AG04450 (cell line): ENCODE results near the gene SAPCD2. TPM values are rescaled to one million over a fixed set of nuclear protein-coding genes. Genes with fewer than 3 reads are reported as not detected.
A peak's percentile ranks its signal among the peaks of the same experiment; 100 is the strongest.
"Not testable (repeated sequence)": the region's sequence is repeated elsewhere in the genome, so short reads cannot be mapped to it uniquely, and the experiment has no call there.

Source experiments
- CTCF ChIA-PET: fragments of 300-600, 350-600 bp; formaldehyde crosslinking; extraction: SDS; loops from one replicate; lab custom pipeline; 2022; ENCODE audit warnings: antibody characterized with exemption, inconsistent platforms; lab: Charles Lee
- POLR2A ChIA-PET: fragments of 350-600 bp; formaldehyde crosslinking; extraction: SDS; loops from one replicate; lab custom pipeline; 2021; ENCODE audit warnings: antibody characterized with exemption, inconsistent platforms; lab: Yijun Ruan, JAX
- DNase-seq: peaks from one replicate; pipeline ENCODE4 v3.0.0-alpha.2; 2011; ENCODE audit warnings: low read depth, low spot score
- H3K27ac ChIP-seq: one replicate; pipeline ENCODE4 v1.5.1; 2012; ENCODE audit warnings: low read depth, low read length, control low read depth
- H3K27me3 ChIP-seq: one replicate; pipeline ENCODE4 v1.6.0; 2012; ENCODE audit warnings: low read length; ENCODE audit not compliant: control insufficient read depth, insufficient read depth
- H3K4me3 ChIP-seq: 2 replicates; pipeline ENCODE4 v1.5.1; 2011; ENCODE audit warnings: mild to moderate bottlenecking, low read depth, low read length, control low read depth
- H3K9me3 ChIP-seq: 2 replicates; pipeline ENCODE4 v1.5.1; 2012; ENCODE audit warnings: low read length; ENCODE audit not compliant: control insufficient read depth, insufficient read depth
- polyA plus RNA-seq: library from polyadenylated mRNA; depleted of rRNA; stranded (reverse); fragments of >200 nt; gene quantifications from 2 replicates; pipeline ENCODE4 v1.2.3, GENCODE V29; 2011
- TF ChIP-seq, protein P1 (sequence below): IDR thresholded peaks from 2 replicates; pipeline ENCODE4 v1.5.1; 2011; ENCODE audit warnings: low read depth, low read length, control low read depth, inconsistent platforms

The SAPCD2 gene
- polyA plus RNA-seq, 1 experiment, result 1.5 TPM

- TF ChIP-seq, protein P1, sequence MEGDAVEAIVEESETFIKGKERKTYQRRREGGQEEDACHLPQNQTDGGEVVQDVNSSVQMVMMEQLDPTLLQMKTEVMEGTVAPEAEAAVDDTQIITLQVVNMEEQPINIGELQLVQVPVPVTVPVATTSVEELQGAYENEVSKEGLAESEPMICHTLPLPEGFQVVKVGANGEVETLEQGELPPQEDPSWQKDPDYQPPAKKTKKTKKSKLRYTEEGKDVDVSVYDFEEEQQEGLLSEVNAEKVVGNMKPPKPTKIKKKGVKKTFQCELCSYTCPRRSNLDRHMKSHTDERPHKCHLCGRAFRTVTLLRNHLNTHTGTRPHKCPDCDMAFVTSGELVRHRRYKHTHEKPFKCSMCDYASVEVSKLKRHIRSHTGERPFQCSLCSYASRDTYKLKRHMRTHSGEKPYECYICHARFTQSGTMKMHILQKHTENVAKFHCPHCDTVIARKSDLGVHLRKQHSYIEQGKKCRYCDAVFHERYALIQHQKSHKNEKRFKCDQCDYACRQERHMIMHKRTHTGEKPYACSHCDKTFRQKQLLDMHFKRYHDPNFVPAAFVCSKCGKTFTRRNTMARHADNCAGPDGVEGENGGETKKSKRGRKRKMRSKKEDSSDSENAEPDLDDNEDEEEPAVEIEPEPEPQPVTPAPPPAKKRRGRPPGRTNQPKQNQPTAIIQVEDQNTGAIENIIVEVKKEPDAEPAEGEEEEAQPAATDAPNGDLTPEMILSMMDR, result no peak
- CTCF ChIA-PET, result interaction anchor here (0.9 to 8.4 kb wide), 10 partner anchors 11 to 278 kb away, joined by 3 to 104 read pairs (median 7); partner anchors contain the start of genes ENTPD2 and NPDC1
- H3K27me3 ChIP-seq, result peaks cover 2% of the 10 kb centered on the region
- POLR2A ChIA-PET, result no interaction called here
- H3K27ac ChIP-seq, result no peak overlapping the region
- H3K4me3 ChIP-seq, result no peak overlapping the region
- H3K9me3 ChIP-seq, result no peaks in the 10 kb centered on the region; the same call in 1 of the 2 replicates
- DNase-seq, result no peak
Observed at GRCh38 chr9:137064880-137065164, 5.5 kb downstream of the SAPCD2 start.

GRCh38 chr9:137064027-137064879, 6.1 kb downstream of the SAPCD2 start:
- CTCF ChIA-PET, result interaction anchor here (0.5 to 8.4 kb wide), 17 partner anchors 9 to 277 kb away, joined by 3 to 104 read pairs (median 4); partner anchors contain the start of genes ENTPD2 and NPDC1
- POLR2A ChIA-PET, result interaction anchor here (1.1 to 1.2 kb wide), 2 partner anchors 9 to 125 kb away, joined by 3 read pairs; partner anchors contain the start of genes ANAPC2 and SSNA1
- no peak overlapping the region for H3K27ac ChIP-seq
- H3K4me3 ChIP-seq, result no peak overlapping the region
- TF ChIP-seq, protein P1, result peak; percentile 85
- DNase-seq, result no peak
- H3K27me3 ChIP-seq, result peaks cover 2% of the 10 kb centered on the region
- H3K9me3 ChIP-seq, result no peaks in the 10 kb centered on the region; the same call in 1 of the 2 replicates

DNA sequence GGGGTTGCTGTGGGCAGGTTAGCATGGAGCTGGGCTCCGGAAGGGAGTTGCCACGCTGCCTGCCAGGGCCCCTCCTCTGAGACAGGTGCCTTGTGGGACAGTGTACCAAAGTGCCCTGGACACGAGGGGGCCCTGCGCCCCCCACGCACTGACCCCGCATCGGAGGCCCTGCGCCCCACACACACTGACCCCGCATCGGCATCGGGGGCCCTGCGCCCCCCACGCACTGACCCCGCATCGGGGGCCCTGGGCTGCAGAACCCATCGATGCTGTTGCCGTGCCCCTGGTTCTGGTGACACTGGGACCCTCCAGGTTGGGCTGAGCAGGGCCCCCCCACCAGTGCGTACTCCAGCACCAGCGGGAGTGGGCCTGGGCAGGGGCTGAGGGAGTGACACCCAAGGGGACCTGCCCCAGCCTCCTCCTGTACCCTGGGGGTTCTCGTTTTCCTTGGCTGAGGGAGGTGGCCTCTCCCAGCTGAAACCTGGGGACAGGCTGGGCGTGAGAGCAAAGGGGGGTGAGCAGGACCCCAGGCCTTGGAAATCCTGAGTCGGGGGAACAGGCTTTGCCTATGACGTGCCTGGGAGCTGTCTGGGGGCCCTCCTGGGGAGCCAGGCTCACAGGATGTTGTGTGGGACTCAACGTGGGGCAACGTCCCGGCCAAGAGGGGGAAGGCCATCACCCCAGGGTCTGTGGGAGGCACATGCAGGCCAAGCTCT, 6.9 kb downstream of the SAPCD2 start:
- Histone ChIP-seq H3K4me3 (no peak overlapping the region), H3K9me3 (no peaks in the 10 kb centered on the region; the same call in 1 of the 2 replicates), H3K27ac (no peak overlapping the region), H3K27me3 (peaks cover 2% of the 10 kb centered on the region)
- POLR2A ChIA-PET, result interaction anchor here (1.1 to 1.2 kb wide), 2 partner anchors 8 to 125 kb away, joined by 3 read pairs; partner anchors contain the start of genes ANAPC2 and SSNA1
- DNase-seq, result no peak
- CTCF ChIA-PET, result interaction anchor here (0.5 to 8.4 kb wide), 14 partner anchors 9 to 276 kb away, joined by 3 to 104 read pairs (median 4); partner anchors contain the start of genes ENTPD2 and NPDC1
- TF ChIP-seq, protein P1, result no peak

GRCh38 chr9:137062798-137063197, 7.6 kb downstream of the SAPCD2 start:
- DNase-seq, H3K9me3 ChIP-seq, H3K27ac ChIP-seq, H3K27me3 ChIP-seq, POLR2A ChIA-PET, H3K4me3 ChIP-seq: not testable (repeated sequence)
- CTCF ChIA-PET, result interaction anchor here (3.2 to 8.4 kb wide), 3 partner anchors 15 to 276 kb away, joined by 22 to 104 read pairs (median 23); partner anchors contain the start of gene NPDC1

DNA sequence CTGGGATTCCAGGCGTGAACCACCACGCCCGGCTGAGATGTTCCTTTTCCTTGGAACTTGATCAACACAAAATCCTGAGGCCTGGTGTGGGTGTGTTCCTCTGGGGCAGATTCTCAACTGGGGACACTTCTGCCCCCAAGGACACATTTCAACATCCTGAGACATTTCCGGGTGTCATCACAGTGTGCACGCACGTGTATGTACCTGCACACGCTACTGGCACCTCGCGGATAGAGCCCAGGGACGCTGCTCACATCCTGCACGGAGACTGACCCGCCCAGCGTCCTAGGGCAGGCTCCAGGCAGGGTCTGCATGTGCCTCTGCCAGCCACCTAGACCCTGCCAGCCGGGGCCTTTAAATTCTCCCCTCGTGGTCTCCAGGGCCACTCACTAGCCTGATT, 8.0 kb downstream of the SAPCD2 start:
- TF ChIP-seq, protein P1, result no peak
- Histone ChIP-seq H3K27me3 (peaks cover 4% of the 10 kb centered on the region), H3K4me3 (no peak overlapping the region), H3K27ac (no peak overlapping the region), H3K9me3 (no peaks in the 10 kb centered on the region; the same call in 1 of the 2 replicates)
- DNase-seq, result no peak
- CTCF ChIA-PET, result interaction anchor here (3.2 to 8.4 kb wide), 3 partner anchors 14 to 275 kb away, joined by 22 to 104 read pairs (median 23); partner anchors contain the start of gene NPDC1
- POLR2A ChIA-PET, result no interaction called here
